K562 (cell line): ENCODE results near the gene TBXAS1. TPM values are rescaled to one million over a fixed set of nuclear protein-coding genes. Genes with fewer than 3 reads are reported as not detected.
A peak's percentile ranks its signal among the peaks of the same experiment; 100 is the strongest.

Source experiments
- ARHGAP35 ChIP-seq: fragments of 450-650 bp; IDR thresholded peaks from 2 replicates; pipeline ENCODE4 v1.6.1; 2018; ENCODE audit not compliant: partially characterized antibody
- CCAR2 ChIP-seq: fragments of 200-400 bp; formaldehyde crosslinking; IDR thresholded peaks from 2 replicates; pipeline ENCODE4 v1.6.1; 2017; ENCODE audit warnings: mild to moderate bottlenecking, low read depth, low read length
- COPS2 ChIP-seq: fragments of 450-650 bp; conservative IDR thresholded peaks from 2 replicates; pipeline ENCODE4 v1.6.1; 2016; ENCODE audit warnings: mild to moderate bottlenecking, moderate library complexity
- CREB5 ChIP-seq: fragments of 250-450 bp; sonication (Bioruptor Pico); IDR thresholded peaks from 2 replicates; pipeline ENCODE4 v1.5.0; 2020; ENCODE audit warnings: mild to moderate bottlenecking
- CTBP1 ChIP-seq: fragments of 450-650 bp; IDR thresholded peaks from 2 replicates; pipeline ENCODE4 v1.6.1; 2016; ENCODE audit warnings: borderline replicate concordance
- DACH1 ChIP-seq: fragments of 450-650 bp; IDR thresholded peaks from 2 replicates; pipeline ENCODE4 v1.6.1; 2018; ENCODE audit not compliant: partially characterized antibody
- L3MBTL2 ChIP-seq: fragments of 450-650 bp; IDR thresholded peaks from 2 replicates; pipeline ENCODE4 v1.6.1; 2016; ENCODE audit warnings: mild to moderate bottlenecking, moderate library complexity
- LARP7 ChIP-seq: fragments of 450-650 bp; IDR thresholded peaks from 2 replicates; pipeline ENCODE4 v1.6.1; 2016
- MAFG ChIP-seq: fragments of 450-650 bp; conservative IDR thresholded peaks from 2 replicates; pipeline ENCODE4 v1.6.1; 2016; ENCODE audit warnings: missing genetic modification characterization, missing compliant biosample characterization
- MECOM ChIP-seq: fragments of 250-450 bp; sonication (Bioruptor Pico); IDR thresholded peaks from 2 replicates; pipeline ENCODE4 v1.8.0; 2022; ENCODE audit warnings: inconsistent platforms
- MITF ChIP-seq: IDR thresholded peaks from 2 replicates; pipeline ENCODE4 v1.6.1; 2014; ENCODE audit warnings: antibody characterized with exemption
- MTA2 ChIP-seq: fragments of 450-650 bp; IDR thresholded peaks from 2 replicates; pipeline ENCODE4 v1.6.1; 2016; ENCODE audit warnings: low read depth
- NBN ChIP-seq: fragments of 450-650 bp; IDR thresholded peaks from 2 replicates; pipeline ENCODE4 v1.6.1; 2016; ENCODE audit warnings: low read depth, mild to moderate bottlenecking
- PHF20 ChIP-seq: fragments of 450-650 bp; IDR thresholded peaks from 2 replicates; pipeline ENCODE4 v1.6.1; 2018; ENCODE audit not compliant: partially characterized antibody
- PYGO2 ChIP-seq: fragments of 450-650 bp; IDR thresholded peaks from 2 replicates; pipeline ENCODE4 v1.6.1; 2016; ENCODE audit warnings: mild to moderate bottlenecking, missing genetic modification characterization, moderate library complexity, missing compliant biosample characterization
- RBM14 ChIP-seq: fragments of 200-400 bp; formaldehyde crosslinking; IDR thresholded peaks from 2 replicates; pipeline ENCODE4 v1.6.1; 2018; ENCODE audit warnings: low read depth, mild to moderate bottlenecking, low read length, moderate library complexity, borderline replicate concordance; ENCODE audit not compliant: insufficient read depth
- SRSF9 ChIP-seq: fragments of 200-400 bp; formaldehyde crosslinking; IDR thresholded peaks from 2 replicates; pipeline ENCODE4 v1.6.1; 2017; ENCODE audit warnings: low read depth, low read length, borderline replicate concordance
- TAF9B ChIP-seq: fragments of 450-650 bp; IDR thresholded peaks from 2 replicates; pipeline ENCODE4 v1.6.1; 2018; ENCODE audit warnings: mild to moderate bottlenecking; ENCODE audit not compliant: partially characterized antibody
- XRCC5 ChIP-seq: fragments of 200-400 bp; formaldehyde crosslinking; IDR thresholded peaks from 2 replicates; pipeline ENCODE4 v1.6.1; 2017; ENCODE audit warnings: low read depth, mild to moderate bottlenecking, low read length
- ZC3H8 ChIP-seq: fragments of 450-650 bp; IDR thresholded peaks from 2 replicates; pipeline ENCODE4 v1.6.1; 2017
- ZNF347 ChIP-seq: fragments of 450-650 bp; formaldehyde crosslinking; IDR thresholded peaks from 2 replicates; pipeline ENCODE4 v1.4.0; 2020; ENCODE audit warnings: low read depth, mild to moderate bottlenecking, moderate library complexity
- ZNF512 ChIP-seq: IDR thresholded peaks from 2 replicates; pipeline ENCODE4 v1.6.1; 2016; ENCODE audit warnings: missing genetic modification characterization, missing compliant biosample characterization
- ZNF586 ChIP-seq: fragments of 450-650 bp; formaldehyde crosslinking; conservative IDR thresholded peaks from 2 replicates; pipeline ENCODE4 v1.4.0; 2020; ENCODE audit warnings: mild to moderate bottlenecking, moderate library complexity
- ZNF668 ChIP-seq: fragments of 250-450 bp; sonication (Bioruptor Pico); IDR thresholded peaks from 2 replicates; pipeline ENCODE4 v1.8.0; 2022; ENCODE audit warnings: mild to moderate bottlenecking, inconsistent platforms
- polyA plus RNA-seq, 8 experiments: library from polyadenylated mRNA; depleted of rRNA in 4 of 8; stranded (reverse) in 5 of 8; unstranded in 3 of 8; fragments of >200 nt; fragmentation: Nextera tagmentation in 2 of 8; fragmentation: Illumina TruSeq in 1 of 8; extraction: Ambion mirVana in 2 of 8; extraction: Trizol in 1 of 8; gene quantifications; 2 replicates each; pipeline versions ENCODE4 v1.2.1 to v1.2.3, GENCODE V29; 2011 to 2014; ENCODE audit warnings: inconsistent platforms in 1 of 8, missing spikeins in 1 of 8
- total RNA-seq, 7 experiments: library from RNA; depleted of rRNA in 6 of 7; stranded (reverse); fragments of >200 nt in 6 of 7; fragmentation: Illumina TruSeq in 2 of 7; extraction: Trizol in 2 of 7; gene quantifications; 2 replicates each; pipeline versions ENCODE4 v1.2.1 to v1.2.3, GENCODE V29; 2011 to 2021; ENCODE audit warnings: low replicate concordance in 1 of 7
- TF ChIP-seq, protein P1 (sequence below): sonication (generic); formaldehyde crosslinking; IDR thresholded peaks from 2 replicates; pipeline ENCODE4 v1.8.0; 2022; ENCODE audit warnings: missing genetic modification reagents, mild to moderate bottlenecking, borderline replicate concordance
- TF ChIP-seq, protein P2 (sequence below): fragments of 250-450 bp; sonication (Bioruptor Pico); IDR thresholded peaks from 2 replicates; pipeline ENCODE4 v1.8.0; 2021; ENCODE audit warnings: moderate library complexity, mild to moderate bottlenecking, inconsistent platforms

Gene TBXAS1
- total and polyA plus RNA-seq, 9 of the 15 experiments (the other 6 are each of a cell fraction or from before 2014, with no cell fraction given): 1.1 to 8.3 (median 1.9) TPM

DNA sequence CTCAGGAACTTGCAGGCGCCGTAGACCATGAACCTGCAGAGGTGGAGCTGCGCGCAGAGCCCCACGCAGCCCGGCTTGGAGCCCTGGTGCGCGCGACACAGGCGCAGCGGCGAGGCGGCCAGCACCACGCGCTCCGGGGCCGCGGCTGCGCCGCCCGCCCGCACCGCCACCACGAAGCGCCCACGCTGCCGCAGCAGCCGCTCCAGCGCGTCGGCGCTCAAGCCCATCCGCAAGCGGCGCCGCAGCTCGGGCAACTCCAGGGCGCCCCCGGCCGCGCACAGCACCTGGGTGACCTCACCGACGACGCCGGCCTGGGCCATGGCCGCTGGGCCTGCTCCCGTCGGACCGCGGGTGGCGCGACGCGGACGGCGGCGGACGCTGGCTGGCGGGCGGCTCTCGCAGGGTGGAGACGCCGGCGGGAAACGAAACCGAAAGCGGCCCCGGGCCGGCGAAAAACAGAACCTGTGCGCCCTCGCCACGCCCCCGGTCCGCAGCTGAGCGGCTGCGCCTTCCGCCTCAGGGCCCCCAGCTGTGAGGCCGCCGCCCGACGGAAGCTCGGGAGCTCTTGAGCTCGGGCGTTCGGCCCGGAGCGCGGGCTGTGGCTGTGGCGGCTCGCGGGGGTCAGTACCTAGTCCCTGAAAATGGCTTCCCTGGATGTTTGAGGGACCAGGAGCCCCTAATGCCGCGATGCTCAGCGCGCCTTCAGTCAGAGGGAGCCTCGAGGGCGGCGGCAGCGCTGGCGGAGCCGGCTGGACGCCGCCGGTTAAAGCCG lies 233.7 kb downstream of the TBXAS1 start, which contains the start of gene PARP12 (continued):
- TF ChIP-seq ZNF512 (tag) (no peak), ZNF347 (no peak), CREB5 (CRISPR knock-in tag) (no peak), PHF20 (peak; percentile 83), PYGO2 (tag) (no peak), MECOM (CRISPR knock-in tag) (no peak), TAF9B (peak; percentile 99), SRSF9 (no peak), LARP7 (no peak), ZC3H8 (no peak), CCAR2 (no peak), XRCC5 (peak; percentile 76), MTA2 (no peak), DACH1 (peak; percentile 98), ZNF586 (CRISPR knock-in tag) (no peak), RBM14 (0 out of 2 replicates have a peak, but pooled peaks have one; percentile 16), COPS2 (no peak), MAFG (no peak), NBN (peak; percentile 67; the same call in 1 of the 2 replicates), CTBP1 (peak; percentile 100), MITF (0 out of 2 replicates have a peak, but pooled peaks have one; percentile 31), ARHGAP35 (no peak), ZNF668 (CRISPR knock-in tag) (no peak; the same call in 1 of the 2 replicates), L3MBTL2 (peak; percentile 98)
- TF ChIP-seq, protein P1, sequence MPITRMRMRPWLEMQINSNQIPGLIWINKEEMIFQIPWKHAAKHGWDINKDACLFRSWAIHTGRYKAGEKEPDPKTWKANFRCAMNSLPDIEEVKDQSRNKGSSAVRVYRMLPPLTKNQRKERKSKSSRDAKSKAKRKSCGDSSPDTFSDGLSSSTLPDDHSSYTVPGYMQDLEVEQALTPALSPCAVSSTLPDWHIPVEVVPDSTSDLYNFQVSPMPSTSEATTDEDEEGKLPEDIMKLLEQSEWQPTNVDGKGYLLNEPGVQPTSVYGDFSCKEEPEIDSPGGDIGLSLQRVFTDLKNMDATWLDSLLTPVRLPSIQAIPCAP (CRISPR knock-in tag): peak; percentile 98
- TF ChIP-seq, protein P2, sequence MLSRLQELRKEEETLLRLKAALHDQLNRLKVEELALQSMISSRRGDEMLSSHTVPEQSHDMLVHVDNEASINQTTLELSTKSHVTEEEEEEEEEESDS (CRISPR knock-in tag): no peak
